Activated CD4-positive, CD25-positive, alpha-beta regulatory T cell treated with anti-CD3 and anti-CD28 coated beads, Interleukin-2, amount 50 U/mL, for 72 hours (primary cell): ENCODE data around the gene KIF26B.
A peak's percentile ranks its signal among the peaks of the same experiment; 100 is the strongest.

ENCODE experiments used
- DNase-seq: peaks from one replicate; pipeline ENCODE4 v3.0.0; 2021

KIF26B gene

GRCh38 chr1:245133995-245134715 is 20.6 kb upstream of the KIF26B start:
- DNase-seq = no peak

- DNase-seq = no peak
Observed at GRCh38 chr1:245142171-245142798, 12.5 kb upstream of the KIF26B start.

GRCh38 chr1:245142976-245143375 is 11.8 kb upstream of the KIF26B start:
- no peak for DNase-seq

- no peak for DNase-seq
Observed at GRCh38 chr1:245143849-245144248, 10.9 kb upstream of the KIF26B start.

- DNase-seq = no peak
Observed at GRCh38 chr1:245148069-245148468, 6.7 kb upstream of the KIF26B start.

GRCh38 chr1:245148861-245149260 is 5.9 kb upstream of the KIF26B start:
- DNase-seq = no peak

- peak; percentile 42 for DNase-seq
Observed at GRCh38 chr1:245153081-245153551, 1.7 kb upstream of the KIF26B start.

- DNase-seq = peak; percentile 31
Observed at GRCh38 chr1:245153552-245154428, 995 bp upstream of the KIF26B start.

GRCh38 chr1:245155272-245156040 is 671 bp downstream of the KIF26B start:
- DNase-seq = no peak

GRCh38 chr1:245156041-245156735 is 1.4 kb downstream of the KIF26B start:
- DNase-seq = peak; percentile 70

- DNase-seq = no peak
Observed at GRCh38 chr1:245156736-245157505, 2.1 kb downstream of the KIF26B start.

GRCh38 chr1:245158913-245159312 is 4.1 kb downstream of the KIF26B start:
- DNase-seq = no peak

GRCh38 chr1:245160288-245160687 is 5.5 kb downstream of the KIF26B start:
- no peak for DNase-seq

- no peak for DNase-seq
Observed at GRCh38 chr1:245160741-245161400, 6.1 kb downstream of the KIF26B start.

GRCh38 chr1:245161866-245162265 is 7.1 kb downstream of the KIF26B start:
- no peak for DNase-seq

GRCh38 chr1:245166471-245166885 is 11.7 kb downstream of the KIF26B start:
- DNase-seq = no peak

GRCh38 chr1:245168086-245168485 is 13.3 kb downstream of the KIF26B start:
- no peak for DNase-seq

- no peak for DNase-seq
Observed at GRCh38 chr1:245168906-245169305, 14.1 kb downstream of the KIF26B start.

- DNase-seq = no peak
Observed at GRCh38 chr1:245169376-245169775, 14.6 kb downstream of the KIF26B start.

GRCh38 chr1:245172026-245172425 is 17.2 kb downstream of the KIF26B start:
- DNase-seq = no peak

GRCh38 chr1:245172829-245173228 is 18.0 kb downstream of the KIF26B start:
- DNase-seq = no peak
